Thoracic aorta (tissue), 2 donors: Measurements from ENCODE around the gene ELF1. TPM values are rescaled to one million over a fixed set of nuclear protein-coding genes. Genes with fewer than 3 reads are reported as not detected.

Experiments used
- ATAC-seq: fragments of 150-250 bp; one replicate; pipeline ENCODE4 v1.8.0; 2017; ENCODE audit warnings: low read depth; ENCODE audit not compliant: insufficient number of reproducible peaks, low FRiP score
- DNase-seq: peaks from one replicate; pipeline ENCODE4 v3.0.0-alpha.2; 2020; ENCODE audit warnings: low spot score
- H3K27ac ChIP-seq, 2 donors: fragments of 200-600 bp; sonication (generic); 1 replicate in 1 of 2; 2 replicates in 1 of 2; pipeline ENCODE4 v1.5.1; 2016; ENCODE audit warnings: mild to moderate bottlenecking in 2 of 2, moderate library complexity in 2 of 2
- H3K27me3 ChIP-seq: fragments of 200-600 bp; sonication (generic); replicated peaks from 2 replicates; pipeline ENCODE4 v1.6.0; 2016; ENCODE audit warnings: mild to moderate bottlenecking; ENCODE audit not compliant: insufficient read depth
- H3K36me3 ChIP-seq: fragments of 200-600 bp; sonication (generic); one replicate; pipeline ENCODE4 v1.5.1; 2016
- H3K4me1 ChIP-seq, 2 donors: fragments of 200-600 bp; sonication (generic); 1 replicate in 1 of 2; 2 replicates in 1 of 2; pipeline versions ENCODE4 v1.5.1 to v1.6.0; 2016; ENCODE audit warnings: low read depth in 2 of 2, mild to moderate bottlenecking in 1 of 2; ENCODE audit not compliant: control insufficient read depth in 1 of 2
- H3K4me3 ChIP-seq: fragments of 200-600 bp; sonication (generic); 2 replicates; pipeline ENCODE4 v1.5.1; 2016; ENCODE audit warnings: mild to moderate bottlenecking
- H3K9me3 ChIP-seq: fragments of 200-600 bp; sonication (generic); 2 replicates; pipeline ENCODE4 v1.5.1; 2016
- CTCF ChIP-seq: fragments of 200-600 bp; sonication (generic); IDR thresholded peaks from one replicate; pipeline ENCODE4 v1.5.1; 2019; ENCODE audit warnings: antibody characterized with exemption
- total RNA-seq, 2 donors: library from RNA; depleted of rRNA; stranded (reverse); fragments of >200 nt; gene quantifications; one replicate each; pipeline versions ENCODE4 v1.1.0 to v1.2.3, GENCODE V29; 2016

The ELF1 gene
- total RNA-seq, 2 donors from 2014 or later = 54.7 to 99.9 TPM

GRCh38 chr13:41061075-41061913 lies 42.2 kb upstream of the ELF1 start, which contains the start of gene WBP4:
TSS of gene WBP4 (plus strand) at chr13:41061509. CDS start at chr13:41061674, 165 bp downstream.
- Histone ChIP-seq H3K9me3 (no peaks in the 10 kb centered on the region), H3K36me3 (peaks cover 4% of the 10 kb centered on the region), H3K4me3 (peak within 1 kb of the TSS; percentile 85), H3K4me1 (peaks cover 51 to 68% of the 10 kb centered on the region in 2 donors), H3K27ac (peak within 1 kb of the TSS; percentile 98), H3K27me3 (no peaks in the 10 kb centered on the region)
- DNase-seq (peak; percentile 77), ATAC-seq (peak; percentile 75)
- no peak for TF ChIP-seq CTCF

- peak; percentile 56 for DNase-seq
- Histone ChIP-seq H3K9me3 (no peaks in the 10 kb centered on the region), H3K27me3 (no peaks in the 10 kb centered on the region), H3K27ac (peak overlapping the region; percentile 98), H3K4me1 (peaks cover 50 to 67% of the 10 kb centered on the region in 2 donors), H3K4me3 (peak overlapping the region; percentile 85), H3K36me3 (peaks cover under 1% of the 10 kb centered on the region)
- peak; percentile 16 for ATAC-seq
- TF ChIP-seq CTCF = no peak
Observed at GRCh38 chr13:41060724-41061074, 41.6 kb upstream of the ELF1 start.

- DNase-seq = peak; percentile 68
- Histone ChIP-seq H3K27me3 (no peaks in the 10 kb centered on the region), H3K27ac (peak overlapping the region; percentile 98), H3K36me3 (no peaks in the 10 kb centered on the region), H3K4me3 (peak overlapping the region; percentile 85), H3K4me1 (peaks cover 49 to 67% of the 10 kb centered on the region in 2 donors), H3K9me3 (no peaks in the 10 kb centered on the region)
- ATAC-seq = peak; percentile 5
- peak; percentile 19 for TF ChIP-seq CTCF
Observed at GRCh38 chr13:41060082-41060723, 41.1 kb upstream of the ELF1 start.

- Histone ChIP-seq H3K9me3 (no peaks in the 10 kb centered on the region), H3K4me1 (peaks cover 52 to 67% of the 10 kb centered on the region in 2 donors), H3K27me3 (no peaks in the 10 kb centered on the region), H3K4me3 (peak overlapping the region; percentile 85), H3K27ac (peak overlapping the region; percentile 98), H3K36me3 (no peaks in the 10 kb centered on the region)
- no peak for ATAC-seq
- DNase-seq = no peak
- no peak for TF ChIP-seq CTCF
Observed at GRCh38 chr13:41059456-41060081, 40.5 kb upstream of the ELF1 start.
